Subcutaneous adipose tissue (tissue), 4 donors: ENCODE results near the gene RNF144A. TPM values are rescaled to one million over a fixed set of nuclear protein-coding genes. Genes with fewer than 3 reads are reported as not detected.

Source experiments
- total RNA-seq, 4 donors: library from RNA; depleted of rRNA; stranded (reverse); fragments of >200 nt; gene quantifications; one replicate each; pipeline ENCODE4 v1.1.0, GENCODE V29; 2016
- TF ChIP-seq, protein P1 (sequence below): fragments of 450-650 bp; IDR thresholded peaks from one replicate; pipeline ENCODE4 v1.5.1; 2016; ENCODE audit warnings: low read depth, mild to moderate bottlenecking, control low read depth, antibody characterized with exemption, moderate library complexity

The RNF144A gene
- total RNA-seq, 4 donors from 2014 or later: 12.2 to 45.8 (median 32.6) TPM

DNA sequence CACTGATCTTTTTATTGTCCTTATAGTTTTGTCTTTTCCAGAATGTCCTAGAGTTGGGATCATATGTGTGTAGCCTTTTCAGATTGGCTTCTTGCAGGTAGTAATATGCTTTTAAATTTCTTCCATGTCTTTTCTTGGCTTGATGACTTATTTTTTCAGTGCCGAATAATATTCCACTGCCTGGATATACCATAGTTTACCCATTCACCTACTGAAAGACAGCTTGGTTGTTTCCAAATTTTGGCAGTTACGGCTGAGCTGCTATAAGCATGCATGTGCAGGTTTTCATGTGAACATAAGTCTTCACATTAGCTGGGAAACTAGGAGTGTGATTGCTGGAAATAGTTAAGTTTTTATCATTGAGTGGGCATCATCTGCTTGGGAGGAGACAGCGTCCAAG is 73.7 kb downstream of the RNF144A start:
- TF ChIP-seq, protein P1, sequence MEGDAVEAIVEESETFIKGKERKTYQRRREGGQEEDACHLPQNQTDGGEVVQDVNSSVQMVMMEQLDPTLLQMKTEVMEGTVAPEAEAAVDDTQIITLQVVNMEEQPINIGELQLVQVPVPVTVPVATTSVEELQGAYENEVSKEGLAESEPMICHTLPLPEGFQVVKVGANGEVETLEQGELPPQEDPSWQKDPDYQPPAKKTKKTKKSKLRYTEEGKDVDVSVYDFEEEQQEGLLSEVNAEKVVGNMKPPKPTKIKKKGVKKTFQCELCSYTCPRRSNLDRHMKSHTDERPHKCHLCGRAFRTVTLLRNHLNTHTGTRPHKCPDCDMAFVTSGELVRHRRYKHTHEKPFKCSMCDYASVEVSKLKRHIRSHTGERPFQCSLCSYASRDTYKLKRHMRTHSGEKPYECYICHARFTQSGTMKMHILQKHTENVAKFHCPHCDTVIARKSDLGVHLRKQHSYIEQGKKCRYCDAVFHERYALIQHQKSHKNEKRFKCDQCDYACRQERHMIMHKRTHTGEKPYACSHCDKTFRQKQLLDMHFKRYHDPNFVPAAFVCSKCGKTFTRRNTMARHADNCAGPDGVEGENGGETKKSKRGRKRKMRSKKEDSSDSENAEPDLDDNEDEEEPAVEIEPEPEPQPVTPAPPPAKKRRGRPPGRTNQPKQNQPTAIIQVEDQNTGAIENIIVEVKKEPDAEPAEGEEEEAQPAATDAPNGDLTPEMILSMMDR: no peak

DNA sequence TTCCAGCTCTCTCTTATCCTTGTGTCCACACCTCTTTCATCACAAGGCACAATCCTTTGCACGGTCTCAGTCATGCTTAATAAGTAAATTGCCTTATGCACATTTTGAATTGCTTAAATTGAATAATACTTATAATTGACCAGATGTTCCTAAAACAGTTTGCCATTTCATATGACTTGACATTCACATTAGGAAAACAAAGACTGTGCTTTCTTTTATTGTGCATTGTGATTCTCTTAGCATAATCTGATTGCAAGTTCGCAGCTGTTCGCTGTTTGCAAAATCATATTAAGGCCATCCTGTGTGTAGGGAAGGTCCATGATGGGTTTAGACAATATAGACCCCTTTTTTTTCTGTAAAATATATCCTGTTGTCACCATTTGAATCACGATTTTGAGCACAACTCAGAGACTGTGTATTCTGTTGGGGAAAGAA is 75.6 kb downstream of the RNF144A start:
- TF ChIP-seq, protein P1: no peak

DNA sequence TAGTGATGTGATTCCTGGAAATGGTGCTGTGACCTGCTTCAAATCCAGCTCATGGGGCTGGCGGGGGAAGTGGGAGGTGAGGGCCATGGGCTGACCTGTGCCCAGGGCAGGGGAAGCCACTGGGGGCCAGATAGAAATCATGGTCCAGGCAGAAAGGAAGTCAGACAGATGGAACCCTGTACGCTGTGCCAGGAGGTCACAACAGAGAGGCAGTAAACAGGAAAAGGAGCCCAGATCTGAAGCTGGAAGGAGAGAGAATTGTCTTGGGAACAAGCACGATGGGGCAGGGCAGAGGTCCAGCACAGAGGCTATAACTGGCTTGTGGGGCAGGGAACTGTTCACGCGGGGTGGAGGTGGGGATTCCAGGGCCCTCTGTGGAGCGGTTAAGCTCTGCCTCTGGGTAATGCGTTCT is 76.0 kb downstream of the RNF144A start:
- TF ChIP-seq, protein P1: no peak

DNA sequence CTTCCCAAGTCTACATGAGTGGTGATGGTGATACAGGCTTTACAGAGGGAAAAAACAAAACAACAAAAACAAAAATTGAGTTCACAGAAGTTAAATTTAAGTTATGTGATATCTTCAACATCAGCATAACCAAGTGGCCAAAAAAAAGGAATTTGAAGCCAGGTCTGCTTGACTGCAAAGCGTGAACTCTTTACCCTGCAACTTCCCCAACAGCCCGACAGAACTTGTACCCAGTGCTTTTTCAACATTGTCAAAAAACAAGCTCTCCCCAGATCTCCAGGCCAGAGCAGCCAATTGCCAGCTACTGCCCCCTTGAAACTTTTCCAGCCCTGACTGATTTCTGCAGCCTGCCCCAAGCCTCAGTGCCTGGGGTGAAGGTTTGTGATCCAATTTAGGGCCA is 76.7 kb downstream of the RNF144A start:
- TF ChIP-seq, protein P1: no peak

DNA sequence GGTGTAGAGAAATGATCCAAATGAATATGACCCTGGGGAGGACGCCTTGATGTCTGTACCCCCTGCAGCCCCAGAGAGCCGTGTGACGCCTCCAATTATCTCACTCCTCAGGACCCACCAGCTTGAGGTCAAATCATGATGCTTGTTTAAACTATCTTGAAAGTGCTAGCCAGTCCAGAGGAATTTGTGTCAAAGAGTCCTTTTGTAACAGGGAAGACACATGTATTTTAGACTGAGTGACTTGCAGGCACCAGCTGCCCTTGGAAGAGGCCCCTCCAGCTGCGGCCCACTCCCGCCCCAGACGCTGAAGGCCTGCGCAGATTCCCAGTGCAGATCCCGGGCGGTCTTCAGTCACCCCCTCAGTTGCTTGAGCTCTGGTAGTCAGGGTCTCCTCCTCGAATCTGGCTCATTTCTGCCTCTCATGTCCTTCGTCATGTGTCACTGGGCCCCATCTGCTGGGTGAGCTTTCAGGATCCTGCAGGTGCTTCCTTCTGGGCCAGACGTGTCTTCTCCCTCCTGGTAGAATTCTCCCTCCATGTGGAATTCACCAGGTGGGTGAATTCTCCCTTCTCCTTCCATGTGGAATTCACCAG is 77.4 kb downstream of the RNF144A start:
- TF ChIP-seq, protein P1: no peak

DNA sequence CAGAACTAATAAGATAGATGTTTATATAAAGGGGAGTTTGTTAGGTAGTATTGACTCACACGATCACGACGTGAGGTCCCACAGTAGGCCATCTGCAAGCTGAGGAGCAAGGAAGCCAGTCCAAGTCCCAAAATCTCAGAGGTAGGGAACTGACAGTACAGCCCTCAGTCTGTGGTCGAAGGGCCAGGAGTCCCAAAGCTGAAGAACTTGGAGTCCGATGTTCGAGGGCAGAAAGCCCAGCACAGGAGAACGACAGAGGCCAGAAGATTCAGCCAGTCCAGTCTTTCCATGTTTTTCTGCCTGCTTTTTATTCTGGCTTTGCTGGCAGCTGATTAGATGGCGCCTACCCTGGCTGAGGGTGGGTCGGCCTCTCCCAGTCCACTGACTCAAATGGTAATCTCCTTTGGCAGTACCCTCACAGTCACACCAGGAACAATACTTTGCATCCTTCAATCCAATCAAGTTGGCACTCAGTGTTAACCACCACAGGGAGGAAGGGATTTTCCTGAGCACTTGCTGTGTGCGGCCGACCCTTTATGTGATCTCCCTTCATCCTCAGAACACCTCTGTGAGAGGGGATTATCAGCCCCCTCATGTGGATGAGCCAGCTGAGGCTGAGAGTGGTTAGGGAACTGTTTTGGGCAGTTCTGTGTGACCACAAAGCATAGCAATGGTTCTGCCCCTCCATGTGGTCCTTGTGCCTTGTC is 78.3 kb downstream of the RNF144A start:
- TF ChIP-seq, protein P1: no peak

DNA sequence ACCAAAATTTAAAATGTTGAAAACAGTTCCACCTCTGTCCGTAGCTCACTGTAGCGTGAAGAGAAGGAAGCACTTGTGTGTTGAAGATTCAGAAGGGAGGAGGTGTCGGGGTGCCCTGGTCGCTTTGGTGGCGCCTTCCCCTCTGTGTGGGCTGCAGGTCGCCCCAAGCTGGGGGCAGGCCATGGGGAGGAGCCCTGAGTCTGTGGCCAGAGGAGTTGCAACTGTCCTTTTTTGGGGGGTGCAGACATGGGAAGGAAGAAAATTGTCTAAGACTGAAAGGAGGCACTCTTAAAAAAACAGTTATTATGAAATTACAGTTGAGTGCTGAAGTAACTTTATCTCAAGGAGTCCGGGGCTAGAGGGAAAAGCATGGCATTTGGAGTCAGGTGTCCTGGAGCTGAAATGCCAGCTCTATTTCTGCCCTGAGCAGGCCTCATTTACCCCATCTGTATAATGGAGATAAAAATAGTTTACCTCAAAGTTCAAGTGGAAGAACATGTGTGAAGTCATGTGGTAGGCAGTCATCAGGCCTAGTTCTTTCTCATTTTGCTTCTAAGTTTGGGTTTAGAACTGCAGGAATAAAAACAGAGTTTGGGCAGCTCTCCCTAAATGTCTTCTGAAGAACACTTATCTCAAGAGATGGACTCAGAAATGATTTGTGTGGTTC is 82.1 kb downstream of the RNF144A start:
- TF ChIP-seq, protein P1: no peak
